Vagina (tissue), 2 donors: ENCODE measurements around the gene ATXN1. TPM values are rescaled to one million over a fixed set of nuclear protein-coding genes. Genes with fewer than 3 reads are reported as not detected.

Source experiments
- DNase-seq, 2 donors: peaks; one replicate each; pipeline ENCODE4 v3.0.0-alpha.2; 2017; ENCODE audit errors: extremely low spot score in 2 of 2
- H3K27ac ChIP-seq: fragments of 200-600 bp; sonication (generic); one replicate; pipeline ENCODE4 v1.5.1; 2019
- H3K27me3 ChIP-seq: fragments of 200-600 bp; sonication (generic); one replicate; pipeline ENCODE4 v1.5.1; 2019
- H3K36me3 ChIP-seq, 2 donors: fragments of 200-600 bp; sonication (generic); one replicate each; pipeline ENCODE4 v1.5.1; 2017 to 2019
- H3K4me1 ChIP-seq: fragments of 200-600 bp; sonication (generic); one replicate; pipeline ENCODE4 v1.5.1; 2019
- H3K4me3 ChIP-seq, 2 donors: fragments of 200-600 bp; sonication (generic); 1 replicate in 1 of 2; 2 replicates in 1 of 2; pipeline ENCODE4 v1.5.1; 2016 to 2019
- H3K9me3 ChIP-seq: fragments of 200-600 bp; sonication (generic); one replicate; pipeline ENCODE4 v1.5.1; 2019
- CTCF ChIP-seq, 3 experiments: fragments of 450-650 bp in 2 of 3; fragments of 200-600 bp in 1 of 3; sonication (generic) in 1 of 3; IDR thresholded peaks; one replicate each; pipeline ENCODE4 v1.5.1; 2017 to 2019; ENCODE audit warnings: antibody characterized with exemption in 3 of 3, mild to moderate bottlenecking in 2 of 3, moderate library complexity in 2 of 3
- POLR2A ChIP-seq, 2 donors: fragments of 450-650 bp; IDR thresholded peaks; one replicate each; pipeline ENCODE4 v1.6.1; 2017; ENCODE audit warnings: antibody characterized with exemption in 2 of 2, mild to moderate bottlenecking in 2 of 2, moderate library complexity in 2 of 2
- POLR2AphosphoS5 ChIP-seq, 2 donors: sonication (generic); formaldehyde crosslinking; IDR thresholded peaks; one replicate each; pipeline ENCODE4 v1.9.0; 2017; ENCODE audit warnings: antibody characterized with exemption in 2 of 2, mild to moderate bottlenecking in 2 of 2, low read depth in 1 of 2; ENCODE audit not compliant: insufficient read depth in 1 of 2
- intact Hi-C: fragments of 100-400 bp; cut with DNase I; formaldehyde crosslinking; loops from one replicate; pipeline ENCODE4 v1.15.1; 2023
- total RNA-seq: library from RNA; depleted of rRNA; stranded (reverse); fragments of >200 nt; gene quantifications from one replicate; pipeline ENCODE4 v1.2.3, GENCODE V29; 2016

The ATXN1 gene
- total RNA-seq, 1 donor from 2014 or later = 43.2 TPM

- no peaks in the 10 kb centered on the region for H3K36me3 ChIP-seq
- intact Hi-C loops = no loop called here
- no peak overlapping the region for H3K4me3 ChIP-seq
- H3K9me3 ChIP-seq = no peaks in the 10 kb centered on the region
- H3K4me1 ChIP-seq = peaks cover 87% of the 10 kb centered on the region
- no peaks in the 10 kb centered on the region for H3K27me3 ChIP-seq
- H3K27ac ChIP-seq = peak overlapping the region; percentile 55
- no peak for DNase-seq
- peak in 1 of 2 donors; percentile 33 for TF ChIP-seq POLR2AphosphoS5 (IDR thresholded peaks at IDR 0.05; ENCODE audit: insufficient read depth in 1 of 2, low read depth in 1 of 2)
- no peak for TF ChIP-seq CTCF (IDR thresholded peaks at IDR 0.05)
- no peak for TF ChIP-seq POLR2A (IDR thresholded peaks at IDR 0.05)
These were observed 21.9 kb downstream of the ATXN1 start for GRCh38 chr6:16739329-16739801.

GRCh38 chr6:16737925-16738324 lies 23.3 kb downstream of the ATXN1 start:
- Histone ChIP-seq H3K4me3 (no peak overlapping the region), H3K36me3 (no peaks in the 10 kb centered on the region), H3K9me3 (no peaks in the 10 kb centered on the region), H3K27ac (peak overlapping the region; percentile 25), H3K4me1 (peaks cover 80% of the 10 kb centered on the region), H3K27me3 (no peaks in the 10 kb centered on the region)
- no peak for DNase-seq
- intact Hi-C loops = no loop called here
- TF ChIP-seq CTCF (IDR thresholded peaks at IDR 0.05) (no peak), POLR2AphosphoS5 (IDR thresholded peaks at IDR 0.05; ENCODE audit: insufficient read depth in 1 of 2, low read depth in 1 of 2) (no peak), POLR2A (IDR thresholded peaks at IDR 0.05) (no peak)

- no peak for TF ChIP-seq CTCF (IDR thresholded peaks at IDR 0.05)
- TF ChIP-seq POLR2AphosphoS5 (IDR thresholded peaks at IDR 0.05; ENCODE audit: insufficient read depth in 1 of 2, low read depth in 1 of 2) = no peak
- TF ChIP-seq POLR2A (IDR thresholded peaks at IDR 0.05) = no peak
- peaks cover 77% of the 10 kb centered on the region for H3K4me1 ChIP-seq
- no peaks in the 10 kb centered on the region for H3K9me3 ChIP-seq
- intact Hi-C loops = no loop called here
- no peaks in the 10 kb centered on the region for H3K27me3 ChIP-seq
- DNase-seq = no peak
- H3K27ac ChIP-seq = peak overlapping the region; percentile 25
- no peaks in the 10 kb centered on the region for H3K36me3 ChIP-seq
- H3K4me3 ChIP-seq = no peak overlapping the region
These were observed 24.1 kb downstream of the ATXN1 start for GRCh38 chr6:16736856-16737775.

GRCh38 chr6:16735014-16735413 lies 26.2 kb downstream of the ATXN1 start:
- H3K4me3 ChIP-seq = no peak overlapping the region
- no peaks in the 10 kb centered on the region for H3K27me3 ChIP-seq
- H3K9me3 ChIP-seq = no peaks in the 10 kb centered on the region
- TF ChIP-seq POLR2A (IDR thresholded peaks at IDR 0.05) (no peak), CTCF (IDR thresholded peaks at IDR 0.05) (no peak), POLR2AphosphoS5 (IDR thresholded peaks at IDR 0.05; ENCODE audit: insufficient read depth in 1 of 2, low read depth in 1 of 2) (no peak)
- no peak overlapping the region for H3K27ac ChIP-seq
- DNase-seq = no peak
- intact Hi-C loops = no loop called here
- peaks cover 74% of the 10 kb centered on the region for H3K4me1 ChIP-seq
- H3K36me3 ChIP-seq = no peaks in the 10 kb centered on the region

- H3K36me3 ChIP-seq = no peaks in the 10 kb centered on the region
- H3K4me3 ChIP-seq = no peak overlapping the region
- no peaks in the 10 kb centered on the region for H3K9me3 ChIP-seq
- intact Hi-C loops = no loop called here
- no peak for DNase-seq
- no peak for TF ChIP-seq POLR2AphosphoS5 (IDR thresholded peaks at IDR 0.05; ENCODE audit: insufficient read depth in 1 of 2, low read depth in 1 of 2)
- no peak for TF ChIP-seq CTCF (IDR thresholded peaks at IDR 0.05)
- no peak for TF ChIP-seq POLR2A (IDR thresholded peaks at IDR 0.05)
- peaks cover 56% of the 10 kb centered on the region for H3K4me1 ChIP-seq
- H3K27ac ChIP-seq = no peak overlapping the region
- no peaks in the 10 kb centered on the region for H3K27me3 ChIP-seq
These were observed 28.2 kb downstream of the ATXN1 start for GRCh38 chr6:16733085-16733484.
